ENCODE results near the gene ARHGAP10.

DNA sequence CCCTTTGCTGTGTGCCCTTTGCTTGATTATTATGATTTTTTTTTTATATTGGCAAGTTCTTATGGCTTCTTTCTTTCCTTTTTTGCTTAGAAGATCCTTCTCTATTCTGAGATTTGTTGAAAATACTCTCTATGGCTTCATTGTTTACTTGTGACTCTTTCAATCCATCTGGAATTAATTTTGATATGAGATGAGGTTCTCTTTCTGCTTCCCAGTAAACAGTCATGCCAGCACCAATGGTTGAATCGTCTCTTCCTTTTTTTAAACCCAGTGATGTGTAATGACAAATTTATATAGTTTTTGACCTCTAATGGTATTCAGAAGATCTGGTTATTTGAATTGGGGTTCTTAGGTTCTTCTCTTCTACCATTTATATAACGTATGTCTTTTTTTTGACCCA lies 121.8 kb downstream of the ARHGAP10 start:
- TF ChIP-seq, protein P1, sequence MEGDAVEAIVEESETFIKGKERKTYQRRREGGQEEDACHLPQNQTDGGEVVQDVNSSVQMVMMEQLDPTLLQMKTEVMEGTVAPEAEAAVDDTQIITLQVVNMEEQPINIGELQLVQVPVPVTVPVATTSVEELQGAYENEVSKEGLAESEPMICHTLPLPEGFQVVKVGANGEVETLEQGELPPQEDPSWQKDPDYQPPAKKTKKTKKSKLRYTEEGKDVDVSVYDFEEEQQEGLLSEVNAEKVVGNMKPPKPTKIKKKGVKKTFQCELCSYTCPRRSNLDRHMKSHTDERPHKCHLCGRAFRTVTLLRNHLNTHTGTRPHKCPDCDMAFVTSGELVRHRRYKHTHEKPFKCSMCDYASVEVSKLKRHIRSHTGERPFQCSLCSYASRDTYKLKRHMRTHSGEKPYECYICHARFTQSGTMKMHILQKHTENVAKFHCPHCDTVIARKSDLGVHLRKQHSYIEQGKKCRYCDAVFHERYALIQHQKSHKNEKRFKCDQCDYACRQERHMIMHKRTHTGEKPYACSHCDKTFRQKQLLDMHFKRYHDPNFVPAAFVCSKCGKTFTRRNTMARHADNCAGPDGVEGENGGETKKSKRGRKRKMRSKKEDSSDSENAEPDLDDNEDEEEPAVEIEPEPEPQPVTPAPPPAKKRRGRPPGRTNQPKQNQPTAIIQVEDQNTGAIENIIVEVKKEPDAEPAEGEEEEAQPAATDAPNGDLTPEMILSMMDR (IDR thresholded peaks at IDR 0.05; ENCODE audit: low read depth, low read length) = no peak
- no peak for TF ChIP-seq POLR2A (IDR thresholded peaks at IDR 0.05; ENCODE audit: extremely low read depth, insufficient read length)
- TF ChIP-seq, protein P2, sequence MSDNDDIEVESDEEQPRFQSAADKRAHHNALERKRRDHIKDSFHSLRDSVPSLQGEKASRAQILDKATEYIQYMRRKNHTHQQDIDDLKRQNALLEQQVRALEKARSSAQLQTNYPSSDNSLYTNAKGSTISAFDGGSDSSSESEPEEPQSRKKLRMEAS (IDR thresholded peaks at IDR 0.05; ENCODE audit: low read depth, low read length) = no peak
- no peak for TF ChIP-seq MYC (IDR thresholded peaks at IDR 0.05; ENCODE audit: low read depth, low read length)

Data from NB4 (cell line).